Measurements from ENCODE around the gene WIPF2.

Gene WIPF2

DNA sequence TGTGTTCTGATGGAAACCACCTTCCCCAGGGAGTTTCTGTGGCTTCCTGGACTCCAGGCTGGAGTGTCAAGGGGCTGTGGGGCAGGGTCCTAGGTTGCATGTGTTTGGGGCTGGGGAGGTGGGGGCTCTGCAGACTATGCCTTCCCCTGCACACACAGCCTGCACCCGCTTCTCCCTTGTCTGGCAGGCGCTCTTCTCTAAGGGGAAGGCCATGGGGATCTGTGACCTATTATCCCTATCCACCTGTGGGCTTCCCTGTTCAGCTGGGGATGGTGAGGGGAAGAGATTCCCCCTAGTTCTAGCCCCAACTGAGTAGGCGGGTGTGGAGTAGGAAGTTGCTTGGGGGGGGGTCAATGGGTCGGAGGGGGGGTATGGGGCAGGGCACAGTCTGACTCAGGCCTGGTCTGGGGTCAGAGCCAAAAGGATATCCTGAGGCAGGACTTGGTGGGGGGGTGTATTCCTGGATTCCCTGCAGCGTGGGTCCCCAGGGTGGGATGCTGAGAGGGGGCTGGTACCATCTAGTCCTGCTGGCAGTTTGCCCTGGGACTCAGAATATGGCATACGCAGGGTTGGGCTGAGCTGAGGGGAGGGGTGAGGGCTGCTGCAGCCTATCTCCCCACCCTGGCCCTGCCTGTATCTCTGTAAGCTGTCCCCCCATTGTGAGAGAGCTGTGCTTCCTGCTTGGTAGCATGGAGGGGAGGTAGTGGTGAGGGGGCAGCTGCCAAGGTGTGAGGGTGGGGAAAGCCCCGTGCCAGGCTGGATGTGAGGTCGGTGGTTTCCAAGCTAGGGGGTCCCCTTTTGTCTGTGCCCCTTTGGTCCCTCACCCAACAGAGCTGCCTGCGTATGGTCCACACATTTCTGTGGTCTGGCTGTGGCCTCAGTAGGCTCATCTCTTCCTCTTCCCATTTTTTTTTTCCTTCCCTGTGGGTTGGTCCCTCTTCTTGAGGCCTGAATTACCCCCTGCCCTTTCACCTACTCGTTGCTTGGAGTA lies 104.6 kb downstream of the WIPF2 start:
- no peak for DNase-seq (ENCODE audit: low read depth)
- Histone ChIP-seq H3K9ac (ENCODE audit: low read length) (peak overlapping the region; percentile 91), H3K4me1 (ENCODE audit: control insufficient read depth, insufficient read depth, low read length) (peaks cover 84% of the 10 kb centered on the region), H3K9me3 (ENCODE audit: control insufficient read depth, low read length) (no peaks in the 10 kb centered on the region), H3K4me3 (ENCODE audit: low read length) (peak overlapping the region; percentile 71), H3K36me3 (ENCODE audit: control insufficient read depth, insufficient read depth, low read length, severe bottlenecking) (no peaks in the 10 kb centered on the region), H3K27me3 (replicated peaks; ENCODE audit: control insufficient read depth, insufficient read depth, low read length) (no peaks in the 10 kb centered on the region)

DNA sequence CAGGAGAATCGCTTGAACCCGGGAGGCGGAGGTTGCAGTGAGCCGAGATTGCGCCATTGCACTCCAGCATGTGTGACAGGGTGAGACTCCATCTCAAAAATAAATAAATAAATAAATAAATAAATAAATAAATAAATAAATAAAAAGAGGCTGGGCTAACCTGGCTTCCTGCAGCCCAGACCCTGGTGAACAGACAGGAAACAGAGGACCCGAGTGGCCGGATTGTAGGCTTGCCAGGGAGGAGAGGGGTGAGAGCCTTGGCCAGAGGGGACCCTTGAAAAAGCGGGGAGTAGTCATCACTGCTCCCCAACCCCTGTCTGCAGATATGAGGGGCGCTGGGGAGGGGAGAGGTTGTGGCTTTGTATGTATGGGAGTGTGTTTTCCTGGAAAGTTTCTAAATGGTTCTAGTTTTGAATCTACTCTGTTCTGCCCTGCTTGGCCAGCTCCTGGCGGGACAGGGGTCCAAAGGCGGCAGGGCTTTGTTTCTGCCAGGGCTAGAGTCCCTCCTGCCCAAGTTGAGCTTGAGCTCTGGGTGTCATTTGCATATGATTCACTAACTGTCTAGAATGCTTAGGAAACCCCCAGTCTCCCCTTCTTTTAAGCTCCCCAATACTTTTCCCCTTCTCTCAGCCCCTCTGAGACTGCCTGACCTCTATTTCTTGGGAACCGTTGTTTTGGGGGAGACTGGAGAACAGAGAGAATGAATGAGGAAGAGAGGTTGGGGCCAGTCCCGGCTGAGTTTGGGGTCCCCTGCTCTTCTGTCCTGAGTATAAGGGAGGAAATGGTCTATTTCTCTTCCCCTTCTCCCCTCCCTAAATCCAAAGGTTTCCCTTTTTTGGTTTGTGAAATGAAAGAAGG lies 106.3 kb downstream of the WIPF2 start:
- Histone ChIP-seq H3K27me3 (replicated peaks; ENCODE audit: control insufficient read depth, insufficient read depth, low read length) (no peaks in the 10 kb centered on the region), H3K9ac (ENCODE audit: low read length) (no peak overlapping the region), H3K36me3 (ENCODE audit: control insufficient read depth, insufficient read depth, low read length, severe bottlenecking) (no peaks in the 10 kb centered on the region), H3K4me3 (ENCODE audit: low read length) (no peak overlapping the region), H3K4me1 (ENCODE audit: control insufficient read depth, insufficient read depth, low read length) (peaks cover 89% of the 10 kb centered on the region), H3K9me3 (ENCODE audit: control insufficient read depth, low read length) (no peaks in the 10 kb centered on the region)
- DNase-seq (ENCODE audit: low read depth), result no peak

DNA sequence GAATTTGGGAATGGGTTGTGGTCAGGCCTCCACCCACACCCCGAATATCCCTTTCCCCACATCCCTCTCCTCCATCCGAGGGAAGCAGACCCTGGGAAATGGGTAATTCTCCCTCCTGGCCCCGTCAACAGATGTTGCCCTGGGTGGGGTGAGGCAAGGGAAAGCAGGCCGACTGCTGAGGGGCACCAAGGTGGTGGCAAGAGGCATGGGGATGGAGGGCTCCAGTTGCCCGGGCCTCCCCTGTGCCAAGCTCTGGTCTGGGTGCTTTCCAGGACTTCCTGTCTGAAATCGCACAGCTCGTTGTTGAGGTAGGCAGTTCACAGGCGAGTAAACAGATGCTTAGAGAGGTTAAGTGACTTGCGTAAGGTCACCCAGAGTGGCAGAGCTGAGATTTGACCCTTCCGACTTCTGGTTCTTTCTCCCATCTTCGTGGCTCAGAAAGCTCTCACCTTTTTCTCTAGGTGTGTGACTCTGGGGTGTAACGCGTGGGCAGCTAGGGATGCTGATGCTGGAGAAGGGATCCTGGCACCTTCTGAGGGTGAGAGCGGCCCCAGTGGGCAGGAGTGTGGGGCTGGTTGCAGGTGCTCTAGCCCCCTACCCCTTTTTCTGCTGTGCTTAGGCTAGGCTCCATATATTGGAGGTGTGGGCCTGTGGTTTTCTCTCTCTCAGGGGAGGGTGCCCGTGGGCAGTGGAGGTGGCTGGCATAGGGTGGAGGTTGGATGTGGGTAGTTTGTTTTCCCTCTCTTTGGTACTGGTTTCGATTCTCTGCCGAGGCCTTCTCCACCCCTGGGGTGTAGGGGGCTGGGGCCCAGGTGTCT lies 107.1 kb downstream of the WIPF2 start:
- Histone ChIP-seq H3K9ac (ENCODE audit: low read length) (peak overlapping the region; percentile 2), H3K9me3 (ENCODE audit: control insufficient read depth, low read length) (no peaks in the 10 kb centered on the region), H3K27me3 (replicated peaks; ENCODE audit: control insufficient read depth, insufficient read depth, low read length) (no peaks in the 10 kb centered on the region), H3K36me3 (ENCODE audit: control insufficient read depth, insufficient read depth, low read length, severe bottlenecking) (peaks cover 6% of the 10 kb centered on the region), H3K4me1 (ENCODE audit: control insufficient read depth, insufficient read depth, low read length) (peaks cover 89% of the 10 kb centered on the region), H3K4me3 (ENCODE audit: low read length) (peak overlapping the region; percentile 15)
- no peak for DNase-seq (ENCODE audit: low read depth)

DNA sequence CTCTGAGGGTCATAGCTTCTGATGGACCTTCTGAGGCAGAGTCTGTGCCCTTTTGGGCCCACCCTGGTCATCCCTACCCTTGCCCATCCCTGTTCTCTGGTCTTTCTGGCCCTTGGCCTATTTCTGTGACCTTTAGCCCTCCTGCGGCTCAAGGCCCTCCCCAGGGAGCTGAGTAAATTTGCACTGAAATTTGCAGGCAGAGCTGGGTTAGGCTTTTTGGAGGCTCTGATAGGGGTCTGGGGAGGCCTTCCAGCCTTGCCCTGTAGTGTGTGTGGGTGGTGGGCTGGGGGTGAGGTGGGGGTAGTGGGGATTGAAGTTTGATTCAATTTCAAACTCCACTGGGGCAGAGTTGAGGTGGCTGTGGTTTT lies 107.7 kb downstream of the WIPF2 start:
- Histone ChIP-seq H3K27me3 (replicated peaks; ENCODE audit: control insufficient read depth, insufficient read depth, low read length) (no peaks in the 10 kb centered on the region), H3K4me3 (ENCODE audit: low read length) (peak overlapping the region; percentile 58), H3K9ac (ENCODE audit: low read length) (peak overlapping the region; percentile 61), H3K4me1 (ENCODE audit: control insufficient read depth, insufficient read depth, low read length) (peaks cover 89% of the 10 kb centered on the region), H3K9me3 (ENCODE audit: control insufficient read depth, low read length) (no peaks in the 10 kb centered on the region), H3K36me3 (ENCODE audit: control insufficient read depth, insufficient read depth, low read length, severe bottlenecking) (peaks cover 10% of the 10 kb centered on the region)
- DNase-seq (ENCODE audit: low read depth), result no peak

DNA sequence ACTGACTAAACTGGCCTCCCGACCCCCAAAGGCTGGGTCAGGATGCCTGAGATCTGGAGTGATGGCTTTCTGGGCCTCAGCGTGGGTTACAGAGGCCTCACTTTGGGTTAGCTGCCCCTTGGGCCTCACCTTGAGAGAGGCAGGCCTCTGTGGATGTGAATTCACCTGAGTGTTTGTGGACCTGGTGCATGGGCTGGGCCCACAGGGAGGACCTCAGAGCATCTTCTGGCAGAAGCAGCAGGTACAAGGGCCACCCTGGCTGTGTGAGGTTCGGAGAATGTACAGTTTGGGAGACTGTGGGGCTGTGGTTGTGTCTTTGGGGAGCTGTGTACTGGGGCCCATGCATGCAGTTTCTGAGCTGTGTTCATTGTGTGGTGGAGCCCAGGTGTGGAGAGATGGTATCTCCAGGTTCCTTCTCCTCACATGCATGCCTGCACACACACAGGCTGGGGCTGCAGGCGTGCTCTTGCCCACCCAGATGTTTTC lies 108.2 kb downstream of the WIPF2 start:
- Histone ChIP-seq H3K9ac (ENCODE audit: low read length) (peak overlapping the region; percentile 61), H3K36me3 (ENCODE audit: control insufficient read depth, insufficient read depth, low read length, severe bottlenecking) (peaks cover 10% of the 10 kb centered on the region), H3K9me3 (ENCODE audit: control insufficient read depth, low read length) (no peaks in the 10 kb centered on the region), H3K27me3 (replicated peaks; ENCODE audit: control insufficient read depth, insufficient read depth, low read length) (no peaks in the 10 kb centered on the region), H3K4me3 (ENCODE audit: low read length) (peak overlapping the region; percentile 58), H3K4me1 (ENCODE audit: control insufficient read depth, insufficient read depth, low read length) (peaks cover 89% of the 10 kb centered on the region)
- no peak for DNase-seq (ENCODE audit: low read depth)

DNA sequence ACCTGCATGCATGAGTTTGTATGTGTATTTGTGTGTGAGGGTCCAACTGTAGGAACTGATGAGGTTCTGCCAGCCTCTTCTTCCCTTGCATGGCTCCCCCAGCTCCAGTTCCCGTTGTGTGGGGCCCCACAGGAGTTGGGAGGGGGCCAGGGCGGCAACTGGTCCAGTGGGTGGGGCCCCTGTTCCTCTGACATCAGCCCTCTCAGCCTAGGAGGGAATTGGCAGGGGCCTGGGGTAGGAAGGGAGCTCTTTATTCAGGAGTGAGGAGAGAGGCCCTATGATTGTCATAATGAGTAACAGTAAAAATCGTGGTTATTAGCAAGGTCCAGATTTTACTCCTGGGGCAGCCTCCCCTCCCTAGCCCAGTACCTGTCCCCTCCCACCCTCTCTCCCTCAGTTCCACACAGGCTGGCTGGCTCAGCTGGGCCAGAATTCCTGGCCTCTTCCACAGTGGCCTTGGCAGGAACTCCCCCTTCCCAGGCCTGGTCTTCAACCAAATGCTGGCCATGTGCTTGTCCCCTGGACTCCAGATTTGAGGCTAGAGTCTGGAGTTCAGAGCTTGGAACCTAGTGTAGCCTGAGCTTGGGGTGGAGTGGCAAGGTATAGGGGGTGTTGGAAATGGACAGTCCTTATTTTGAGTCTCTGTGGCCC lies 108.8 kb downstream of the WIPF2 start:
- peaks cover 89% of the 10 kb centered on the region for H3K4me1 ChIP-seq (ENCODE audit: control insufficient read depth, insufficient read depth, low read length)
- H3K27me3 ChIP-seq (replicated peaks; ENCODE audit: control insufficient read depth, insufficient read depth, low read length), result no peaks in the 10 kb centered on the region
- no peak for DNase-seq (ENCODE audit: low read depth)
- peak overlapping the region; percentile 58 for H3K4me3 ChIP-seq (ENCODE audit: low read length)
- H3K9me3 ChIP-seq (ENCODE audit: control insufficient read depth, low read length), result no peaks in the 10 kb centered on the region
- peaks cover 10% of the 10 kb centered on the region for H3K36me3 ChIP-seq (ENCODE audit: control insufficient read depth, insufficient read depth, low read length, severe bottlenecking)
- peak overlapping the region; percentile 14 for H3K9ac ChIP-seq (ENCODE audit: low read length)

DNA sequence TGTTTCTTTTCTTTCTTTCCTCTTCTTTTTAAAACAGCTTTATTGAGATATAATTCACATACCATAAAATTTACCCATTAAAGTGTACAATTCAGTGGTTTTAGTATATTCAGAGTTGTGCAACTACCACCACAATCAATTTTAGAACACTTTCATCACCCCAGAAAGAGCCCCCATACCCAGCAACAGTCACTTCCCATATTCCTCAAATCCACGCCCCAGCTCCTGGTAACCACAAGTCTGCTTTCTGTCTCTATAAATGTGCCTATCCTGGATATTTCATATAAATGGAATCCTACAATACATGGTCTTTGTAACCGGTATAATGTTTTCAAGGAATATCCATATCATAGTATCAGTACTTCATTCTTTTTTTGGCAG lies 109.3 kb downstream of the WIPF2 start:
- no peaks in the 10 kb centered on the region for H3K9me3 ChIP-seq (ENCODE audit: control insufficient read depth, low read length)
- DNase-seq (ENCODE audit: low read depth), result no peak
- peaks cover 10% of the 10 kb centered on the region for H3K36me3 ChIP-seq (ENCODE audit: control insufficient read depth, insufficient read depth, low read length, severe bottlenecking)
- no peaks in the 10 kb centered on the region for H3K27me3 ChIP-seq (replicated peaks; ENCODE audit: control insufficient read depth, insufficient read depth, low read length)
- no peak overlapping the region for H3K4me3 ChIP-seq (ENCODE audit: low read length)
- H3K4me1 ChIP-seq (ENCODE audit: control insufficient read depth, insufficient read depth, low read length), result peaks cover 89% of the 10 kb centered on the region
- peak overlapping the region; percentile 14 for H3K9ac ChIP-seq (ENCODE audit: low read length)

DNA sequence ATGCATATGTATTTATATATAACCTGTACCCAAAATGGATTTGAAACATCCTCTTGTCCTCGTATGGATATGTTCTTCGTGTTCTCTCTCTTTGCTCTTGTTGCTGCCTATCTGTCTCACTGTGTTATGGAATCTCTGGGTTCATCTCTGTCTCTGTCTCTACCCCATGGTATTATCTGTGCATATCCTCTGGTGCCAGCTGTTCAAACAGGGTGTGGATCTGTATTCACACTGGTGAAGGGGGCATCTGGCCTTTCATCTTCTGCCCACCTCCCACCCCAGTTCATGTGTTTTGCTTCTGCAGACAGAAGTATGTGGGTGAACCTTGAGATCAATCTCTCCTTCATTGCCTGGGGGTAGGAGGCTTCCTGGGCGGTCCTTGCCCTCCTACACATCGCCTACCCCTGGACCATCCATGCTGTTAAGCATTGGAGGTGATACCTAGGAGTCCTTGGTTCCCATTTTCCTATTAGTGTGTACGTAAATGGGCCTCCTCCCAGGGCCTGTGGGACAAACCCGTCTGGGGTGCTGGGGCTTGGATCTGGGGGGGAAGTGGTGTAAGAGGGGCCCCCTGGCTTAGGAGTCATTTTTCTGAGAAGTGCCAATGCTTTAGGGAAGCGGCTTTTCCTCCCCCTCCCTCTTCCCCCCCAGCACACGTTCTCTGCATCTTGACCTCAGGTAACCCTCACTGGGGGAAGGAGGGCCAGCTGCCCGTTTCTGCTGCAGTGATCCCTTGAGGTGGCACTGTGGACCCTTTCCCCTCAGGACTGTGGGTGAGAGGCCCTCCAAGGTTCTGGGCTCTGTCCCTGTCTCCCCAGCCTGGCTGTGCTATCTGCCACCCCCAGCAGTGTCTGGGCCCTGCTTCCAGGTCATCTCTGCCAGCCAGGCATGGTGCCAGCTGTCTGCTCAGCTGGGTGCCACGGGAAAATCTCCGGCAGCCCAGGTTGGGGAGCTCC lies 111.0 kb downstream of the WIPF2 start:
- no peaks in the 10 kb centered on the region for H3K27me3 ChIP-seq (replicated peaks; ENCODE audit: control insufficient read depth, insufficient read depth, low read length)
- peaks cover 94% of the 10 kb centered on the region for H3K4me1 ChIP-seq (ENCODE audit: control insufficient read depth, insufficient read depth, low read length)
- no peak overlapping the region for H3K4me3 ChIP-seq (ENCODE audit: low read length)
- no peaks in the 10 kb centered on the region for H3K9me3 ChIP-seq (ENCODE audit: control insufficient read depth, low read length)
- no peak for DNase-seq (ENCODE audit: low read depth)
- H3K9ac ChIP-seq (ENCODE audit: low read length), result peak overlapping the region; percentile 19
- peaks cover 10% of the 10 kb centered on the region for H3K36me3 ChIP-seq (ENCODE audit: control insufficient read depth, insufficient read depth, low read length, severe bottlenecking)

DNA sequence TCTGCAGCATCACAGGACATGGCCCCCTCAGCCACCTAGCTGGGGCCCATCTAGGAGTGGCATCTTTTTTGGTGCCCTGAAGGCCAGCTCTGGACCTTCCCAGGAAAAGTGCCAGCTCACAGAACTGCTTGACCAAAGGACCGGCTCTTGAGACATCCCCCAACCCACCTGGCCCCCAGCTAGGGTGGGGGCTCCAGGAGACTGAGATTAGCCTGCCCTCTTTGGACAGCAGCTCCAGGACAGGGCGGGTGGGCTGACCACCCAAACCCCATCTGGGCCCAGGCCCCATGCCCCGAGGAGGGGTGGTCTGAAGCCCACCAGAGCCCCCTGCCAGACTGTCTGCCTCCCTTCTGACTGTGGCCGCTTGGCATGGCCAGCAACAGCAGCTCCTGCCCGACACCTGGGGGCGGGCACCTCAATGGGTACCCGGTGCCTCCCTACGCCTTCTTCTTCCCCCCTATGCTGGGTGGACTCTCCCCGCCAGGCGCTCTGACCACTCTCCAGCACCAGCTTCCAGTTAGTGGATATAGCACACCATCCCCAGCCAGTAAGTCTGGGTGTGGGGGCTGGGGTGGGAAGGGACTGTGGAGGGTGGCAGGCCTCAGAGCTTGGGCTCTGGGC lies 111.9 kb downstream of the WIPF2 start:
- H3K4me1 ChIP-seq (ENCODE audit: control insufficient read depth, insufficient read depth, low read length), result peaks cover 94% of the 10 kb centered on the region

More for the DNA sequence above, 111.9 kb downstream of the WIPF2 start:
- Histone ChIP-seq H3K4me3 (ENCODE audit: low read length) (peak overlapping the region; percentile 55), H3K27me3 (replicated peaks; ENCODE audit: control insufficient read depth, insufficient read depth, low read length) (no peaks in the 10 kb centered on the region), H3K9me3 (ENCODE audit: control insufficient read depth, low read length) (no peaks in the 10 kb centered on the region), H3K36me3 (ENCODE audit: control insufficient read depth, insufficient read depth, low read length, severe bottlenecking) (peaks cover 10% of the 10 kb centered on the region), H3K9ac (ENCODE audit: low read length) (peak overlapping the region; percentile 19)
- DNase-seq (ENCODE audit: low read depth), result no peak
